Stimulated activated CD8-positive, alpha-beta memory T cell treated with anti-CD3 and anti-CD28 coated beads, Interleukin-2, amount 100 ng/mL, for 1 hour (primary cell): ENCODE data around the gene METTL5.
"Not testable (repeated sequence)": the region's sequence is repeated elsewhere in the genome, so short reads cannot be mapped to it uniquely, and the experiment has no call there.

Experiments
- DNase-seq, 2 donors: peaks; one replicate each; pipeline ENCODE4 v3.0.0-alpha.2; 2020; ENCODE audit warnings: low read depth in 2 of 2

METTL5 gene

GRCh38 chr2:169824373-169825333, at the start of gene METTL5:
Gene METTL5, minus strand, starts transcription at chr2:169824905. Its CDS starts 308 bp downstream, at chr2:169824597.
- DNase-seq, result peak; percentile 57 to 58

GRCh38 chr2:169871994-169872393, 47.3 kb upstream of the METTL5 start:
- DNase-seq, result no peak

- not testable (repeated sequence) for DNase-seq
These were observed 46.7 kb upstream of the METTL5 start for GRCh38 chr2:169871369-169871768.

GRCh38 chr2:169868951-169869350, 44.2 kb upstream of the METTL5 start:
- no peak for DNase-seq

- no peak for DNase-seq
These were observed 42.9 kb upstream of the METTL5 start for GRCh38 chr2:169867579-169867978.

GRCh38 chr2:169866230-169866629, 41.5 kb upstream of the METTL5 start:
- DNase-seq, result not testable (repeated sequence)

- DNase-seq, result no peak
These were observed 40.8 kb upstream of the METTL5 start for GRCh38 chr2:169865492-169865891.

GRCh38 chr2:169862816-169863215, 38.1 kb upstream of the METTL5 start:
- no peak for DNase-seq

DNA sequence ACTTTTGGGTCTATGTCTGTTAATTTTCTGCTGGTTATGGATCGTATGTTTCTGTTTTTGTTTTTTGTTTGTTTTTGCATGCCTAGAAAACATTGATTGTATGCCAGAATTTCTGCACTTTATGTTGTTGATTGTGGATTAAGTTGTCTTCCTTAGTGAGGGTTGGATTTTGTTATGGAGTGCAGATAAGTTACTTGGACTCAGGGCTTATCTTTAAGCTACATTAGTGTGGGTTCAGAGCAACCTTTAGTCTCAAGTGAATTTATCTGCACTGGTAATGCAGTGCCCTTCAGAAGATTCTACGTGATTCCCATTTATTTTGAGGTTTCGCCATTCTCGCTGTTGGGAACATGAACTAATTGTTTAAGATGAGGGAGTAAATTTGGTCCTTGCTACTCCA, 35.4 kb upstream of the METTL5 start:
- DNase-seq, result no peak

GRCh38 chr2:169859423-169859822, 34.7 kb upstream of the METTL5 start:
- no peak for DNase-seq

- not testable (repeated sequence) for DNase-seq
These were observed 30.9 kb upstream of the METTL5 start for GRCh38 chr2:169855281-169856258.

DNA sequence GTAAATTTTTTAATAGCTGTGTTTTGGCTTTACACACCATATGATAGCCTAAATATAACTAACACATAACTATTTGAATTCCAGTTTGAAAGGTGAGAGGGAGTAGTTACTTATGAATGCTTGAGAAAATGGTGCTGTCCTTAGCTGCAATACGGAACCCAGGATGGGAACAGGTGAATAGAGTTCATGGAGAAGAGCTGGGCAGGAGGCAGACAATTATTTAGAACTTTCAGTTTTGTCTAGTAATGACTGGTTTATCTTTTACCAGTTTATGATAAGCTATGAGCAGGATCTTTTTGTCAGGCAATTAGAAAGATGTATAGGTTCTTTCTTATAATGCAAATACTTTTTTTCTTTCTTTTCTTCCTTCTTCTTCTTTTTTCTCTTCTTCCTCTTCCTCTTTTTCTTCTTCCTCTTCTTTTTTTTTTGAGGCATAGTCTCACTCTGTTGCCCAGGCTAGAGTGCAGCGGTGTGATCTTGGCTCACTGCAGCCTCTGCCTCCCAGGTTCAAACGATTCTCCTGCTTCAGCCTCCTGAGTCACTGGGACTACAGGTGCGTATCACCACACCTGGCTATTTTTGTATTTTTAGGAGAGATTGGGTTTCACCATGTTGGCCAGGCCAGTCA, 28.4 kb upstream of the METTL5 start:
- no peak for DNase-seq

DNA sequence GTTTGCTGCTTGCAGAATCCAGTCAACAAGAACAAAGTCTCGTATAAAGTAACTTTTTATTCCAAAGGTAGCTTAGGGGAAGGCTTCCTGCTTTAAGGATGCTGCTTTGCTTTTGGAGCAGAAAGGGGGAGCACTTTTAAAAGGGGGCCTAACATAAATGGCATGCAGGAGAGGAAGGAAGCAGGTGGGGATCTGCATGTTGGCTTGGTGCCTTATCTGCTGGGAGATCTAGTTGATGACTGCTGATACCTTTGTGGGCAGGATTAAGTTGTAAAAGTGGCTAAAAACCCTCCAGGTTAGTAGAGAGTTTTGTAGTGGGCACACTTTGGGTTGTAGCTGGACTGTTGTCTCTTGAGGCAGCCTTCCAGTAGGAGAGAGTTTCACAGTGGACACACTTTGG, 25.0 kb upstream of the METTL5 start:
- DNase-seq, result no peak

- not testable (repeated sequence) for DNase-seq
These were observed 24.4 kb upstream of the METTL5 start for GRCh38 chr2:169848959-169849693.

DNA sequence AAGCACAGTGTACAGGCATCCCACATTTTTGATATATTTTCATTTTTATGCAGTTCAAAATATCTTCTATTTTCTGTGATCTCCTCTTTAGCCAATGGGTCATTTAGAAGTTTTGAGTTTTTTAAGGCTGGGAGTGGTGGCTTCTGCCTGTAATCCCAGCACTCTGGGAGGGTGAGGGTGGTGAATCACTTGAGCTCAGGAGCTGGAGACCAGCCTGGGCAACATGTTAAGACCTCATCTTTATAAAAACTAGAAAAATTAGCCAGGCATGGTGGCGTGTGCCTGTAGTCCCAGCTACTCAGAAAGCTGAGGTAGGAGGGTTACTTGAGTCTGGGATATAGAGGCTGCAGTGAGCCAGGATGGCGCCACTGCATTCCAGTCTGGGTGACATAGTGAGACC, 20.3 kb upstream of the METTL5 start:
- DNase-seq, result no peak

GRCh38 chr2:169841625-169842024, 16.9 kb upstream of the METTL5 start:
- DNase-seq, result not testable (repeated sequence)

GRCh38 chr2:169840747-169841142, 16.0 kb upstream of the METTL5 start:
- no peak for DNase-seq

GRCh38 chr2:169839954-169840746, 15.4 kb upstream of the METTL5 start:
- no peak for DNase-seq

GRCh38 chr2:169838743-169839489, 14.2 kb upstream of the METTL5 start:
- DNase-seq, result no peak
